Tibial artery (tissue), 4 donors: ENCODE data around the gene LRRC26.

Experiments
- DNase-seq, 2 donors: peaks; one replicate each; pipeline ENCODE4 v3.0.0-alpha.2; 2019
- H3K27ac ChIP-seq, 2 donors: fragments of 200-600 bp; sonication (generic) in 1 of 2; 1 replicate in 1 of 2; 2 replicates in 1 of 2; pipeline ENCODE4 v1.5.1; 2018 to 2019; ENCODE audit warnings: mild to moderate bottlenecking in 1 of 2
- H3K27me3 ChIP-seq, 2 donors: fragments of 200-600 bp; sonication (generic) in 1 of 2; one replicate each; pipeline versions ENCODE4 v1.5.1 to v1.6.0; 2016 to 2019
- H3K36me3 ChIP-seq, 3 donors: fragments of 200-600 bp; sonication (generic) in 2 of 3; one replicate each; pipeline ENCODE4 v1.5.1; 2016 to 2019; ENCODE audit warnings: mild to moderate bottlenecking in 2 of 3
- H3K4me1 ChIP-seq, 4 donors: fragments of 200-600 bp; sonication (generic) in 2 of 4; 1 replicate in 3 of 4; 2 replicates in 1 of 4; pipeline ENCODE4 v1.5.1; 2016 to 2019
- H3K4me3 ChIP-seq, 2 donors: fragments of 200-600 bp; sonication (generic) in 1 of 2; 1 replicate in 1 of 2; 2 replicates in 1 of 2; pipeline ENCODE4 v1.5.1; 2018 to 2019; ENCODE audit warnings: mild to moderate bottlenecking in 2 of 2
- H3K9me3 ChIP-seq, 3 donors: fragments of 200-600 bp; sonication (generic) in 1 of 3; one replicate each; pipeline ENCODE4 v1.5.1; 2016 to 2019
- intact Hi-C: fragments of 100-400 bp; cut with DNase I; formaldehyde crosslinking; loops from one replicate; pipeline ENCODE4 v1.15.0; 2023; ENCODE audit warnings: low total_unique reads
- TF ChIP-seq, protein P1 (sequence below), 2 experiments: fragments of 200-600 bp in 1 of 2; fragments of 450-650 bp in 1 of 2; IDR thresholded peaks; one replicate each; pipeline ENCODE4 v1.5.1; 2017 to 2019; ENCODE audit warnings: antibody characterized with exemption in 2 of 2, mild to moderate bottlenecking in 1 of 2, moderate library complexity in 1 of 2

LRRC26 gene

DNA sequence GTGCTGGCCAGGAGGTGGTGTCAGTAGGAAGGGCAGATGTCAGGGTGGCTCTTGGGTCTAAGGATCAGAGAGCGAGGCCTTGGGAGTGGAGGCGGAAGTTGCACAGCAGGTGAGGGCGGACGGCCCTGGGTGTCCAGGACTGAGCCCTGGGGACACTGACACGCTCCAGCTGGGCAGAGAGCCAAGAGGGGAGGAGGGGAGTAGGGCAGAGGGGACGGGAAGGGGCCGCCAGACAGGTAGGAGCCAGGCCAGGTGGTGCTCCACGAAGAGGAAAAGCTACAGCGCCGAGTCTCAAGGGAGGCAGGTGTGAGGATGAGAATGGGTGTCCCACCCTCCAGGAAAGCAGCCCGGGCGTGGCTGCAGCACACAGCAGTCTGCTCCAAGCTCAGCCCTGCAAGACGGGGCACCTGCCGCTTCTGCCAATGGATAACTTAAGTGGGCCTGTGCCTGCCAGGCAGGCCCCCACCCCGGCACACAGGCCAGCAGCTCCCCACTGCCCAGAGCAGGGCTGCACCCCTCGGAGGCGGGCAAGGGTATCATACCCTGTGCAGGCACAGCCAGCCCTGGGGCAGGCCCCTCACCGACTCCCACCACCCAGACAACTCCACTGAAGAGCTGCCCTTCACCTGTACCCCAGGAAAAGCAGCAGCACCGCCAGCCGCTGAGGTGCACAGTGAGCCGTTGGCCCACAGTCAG is 25.8 kb upstream of the LRRC26 start:
- Histone ChIP-seq H3K27me3 (no peaks in the 10 kb centered on the region), H3K4me1 (peaks cover 4 to 58% (median 24%) of the 10 kb centered on the region in 4 donors), H3K9me3 (no peaks in the 10 kb centered on the region), H3K27ac (no peak overlapping the region), H3K36me3 (peaks cover under 1 to 19% (median 12%) of the 10 kb centered on the region in 3 donors), H3K4me3 (no peak overlapping the region)
- TF ChIP-seq, protein P1, sequence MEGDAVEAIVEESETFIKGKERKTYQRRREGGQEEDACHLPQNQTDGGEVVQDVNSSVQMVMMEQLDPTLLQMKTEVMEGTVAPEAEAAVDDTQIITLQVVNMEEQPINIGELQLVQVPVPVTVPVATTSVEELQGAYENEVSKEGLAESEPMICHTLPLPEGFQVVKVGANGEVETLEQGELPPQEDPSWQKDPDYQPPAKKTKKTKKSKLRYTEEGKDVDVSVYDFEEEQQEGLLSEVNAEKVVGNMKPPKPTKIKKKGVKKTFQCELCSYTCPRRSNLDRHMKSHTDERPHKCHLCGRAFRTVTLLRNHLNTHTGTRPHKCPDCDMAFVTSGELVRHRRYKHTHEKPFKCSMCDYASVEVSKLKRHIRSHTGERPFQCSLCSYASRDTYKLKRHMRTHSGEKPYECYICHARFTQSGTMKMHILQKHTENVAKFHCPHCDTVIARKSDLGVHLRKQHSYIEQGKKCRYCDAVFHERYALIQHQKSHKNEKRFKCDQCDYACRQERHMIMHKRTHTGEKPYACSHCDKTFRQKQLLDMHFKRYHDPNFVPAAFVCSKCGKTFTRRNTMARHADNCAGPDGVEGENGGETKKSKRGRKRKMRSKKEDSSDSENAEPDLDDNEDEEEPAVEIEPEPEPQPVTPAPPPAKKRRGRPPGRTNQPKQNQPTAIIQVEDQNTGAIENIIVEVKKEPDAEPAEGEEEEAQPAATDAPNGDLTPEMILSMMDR (IDR thresholded peaks at IDR 0.05): no peak
- no peak for DNase-seq
- intact Hi-C loops: no loop called here

DNA sequence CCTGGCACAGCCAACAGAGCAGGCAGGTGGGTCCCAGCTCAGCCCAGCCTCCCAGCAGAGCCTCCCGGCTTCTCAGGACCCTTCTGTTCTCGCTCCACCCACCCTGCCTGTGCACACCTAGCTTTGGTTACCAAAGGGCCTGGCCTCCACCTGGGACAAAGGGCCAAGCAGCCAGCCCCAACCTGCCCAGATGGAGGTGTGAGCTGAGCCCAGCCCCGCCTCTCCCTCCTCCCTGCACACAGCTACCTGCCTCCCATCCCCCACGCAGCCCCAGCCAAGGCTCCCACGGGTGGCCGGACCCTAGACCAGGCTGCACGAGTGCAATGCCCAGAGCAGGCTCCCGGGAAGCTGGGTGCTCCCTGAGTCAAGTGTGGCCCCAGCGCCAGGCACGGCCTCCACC is 25.1 kb upstream of the LRRC26 start:
- H3K4me1 ChIP-seq: peaks cover 7 to 66% (median 31%) of the 10 kb centered on the region in 4 donors
- DNase-seq: no peak
- no peak overlapping the region for H3K4me3 ChIP-seq
- peaks cover 6 to 27% (median 20%) of the 10 kb centered on the region in 3 donors for H3K36me3 ChIP-seq
- no peak overlapping the region for H3K27ac ChIP-seq
- TF ChIP-seq, protein P1 (IDR thresholded peaks at IDR 0.05): no peak
- H3K27me3 ChIP-seq: no peaks in the 10 kb centered on the region
- no peaks in the 10 kb centered on the region for H3K9me3 ChIP-seq
- intact Hi-C loops: no loop called here

GRCh38 chr9:137194388-137194787 is 24.5 kb upstream of the LRRC26 start:
- no peak overlapping the region for H3K4me3 ChIP-seq
- DNase-seq: no peak
- H3K27me3 ChIP-seq: no peaks in the 10 kb centered on the region
- intact Hi-C loops: no loop called here
- H3K27ac ChIP-seq: no peak overlapping the region
- no peaks in the 10 kb centered on the region for H3K9me3 ChIP-seq
- TF ChIP-seq, protein P1 (IDR thresholded peaks at IDR 0.05): no peak
- H3K36me3 ChIP-seq: peaks cover 6 to 29% (median 21%) of the 10 kb centered on the region in 3 donors
- H3K4me1 ChIP-seq: peaks cover 10 to 66% (median 31%) of the 10 kb centered on the region in 4 donors

DNA sequence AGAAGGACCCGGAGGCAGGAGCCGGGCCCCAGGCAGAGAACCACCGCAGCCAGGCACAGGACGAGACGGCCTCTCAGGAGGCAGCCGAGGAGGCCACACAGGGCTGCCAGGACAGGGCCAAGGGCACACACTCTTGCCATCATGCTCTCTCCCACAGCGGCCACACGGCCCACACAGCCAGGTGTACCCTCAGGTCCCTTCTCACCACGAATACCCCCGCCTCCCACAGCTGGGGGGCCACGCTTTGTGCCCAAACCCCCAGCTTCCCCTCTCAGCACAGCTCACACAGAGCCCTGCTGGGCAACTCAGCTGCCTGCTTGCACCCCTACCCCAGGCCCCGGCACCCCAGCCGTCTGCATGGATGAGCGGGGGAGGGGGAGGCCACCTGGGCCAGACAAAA is 23.9 kb upstream of the LRRC26 start:
- H3K4me1 ChIP-seq: peaks cover 8 to 63% (median 29%) of the 10 kb centered on the region in 4 donors
- no peaks in the 10 kb centered on the region for H3K9me3 ChIP-seq
- H3K27ac ChIP-seq: no peak overlapping the region
- no peak for DNase-seq
- intact Hi-C loops: no loop called here
- TF ChIP-seq, protein P1 (IDR thresholded peaks at IDR 0.05): no peak
- no peak overlapping the region for H3K4me3 ChIP-seq
- H3K27me3 ChIP-seq: no peaks in the 10 kb centered on the region
- H3K36me3 ChIP-seq: peaks cover 6 to 29% (median 21%) of the 10 kb centered on the region in 3 donors

DNA sequence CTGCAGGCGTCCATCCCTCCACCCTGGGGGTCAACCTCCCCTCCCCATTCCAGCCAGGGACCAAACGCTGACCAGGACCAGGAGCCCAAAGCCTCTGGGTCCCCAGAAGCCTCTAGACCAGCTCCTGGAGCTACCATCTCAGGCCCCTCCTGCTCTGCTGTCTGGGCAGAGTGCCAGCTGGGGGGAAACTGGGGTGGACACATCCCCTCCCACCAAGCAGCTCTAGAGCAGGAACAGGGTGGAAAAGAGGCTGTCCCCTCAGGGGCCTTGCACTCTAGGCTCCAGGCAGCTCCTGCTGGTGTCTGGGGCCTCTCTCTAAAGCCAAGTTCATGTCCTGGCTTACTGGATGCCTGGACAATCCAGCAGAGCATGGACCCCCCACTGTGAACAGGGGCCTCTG is 23.0 kb upstream of the LRRC26 start:
- H3K4me1 ChIP-seq: peaks cover 8 to 56% (median 22%) of the 10 kb centered on the region in 4 donors
- no peaks in the 10 kb centered on the region for H3K9me3 ChIP-seq
- DNase-seq: no peak
- peaks cover 6 to 29% (median 21%) of the 10 kb centered on the region in 3 donors for H3K36me3 ChIP-seq
- H3K27me3 ChIP-seq: no peaks in the 10 kb centered on the region
- TF ChIP-seq, protein P1 (IDR thresholded peaks at IDR 0.05): no peak
- H3K27ac ChIP-seq: no peak overlapping the region
- intact Hi-C loops: no loop called here
- H3K4me3 ChIP-seq: no peak overlapping the region
